Measurements from ENCODE around the gene C14orf132. TPM values are rescaled to one million over a fixed set of nuclear protein-coding genes. Genes with fewer than 3 reads are reported as not detected.

Gene C14orf132
- total RNA-seq, 2 experiments from 2014 or later = 1.6 to 2.3 TPM

- intact Hi-C loops (cut with micrococcal nuclease) = no loop called here
- Mint-ChIP-seq H3K27ac (no peak overlapping the region), H3K36me3 (ENCODE audit: low read depth) (no peaks in the 10 kb centered on the region), H3K4me1 (ENCODE audit: low read depth) (no peaks in the 10 kb centered on the region), H3K9me3 (no peaks in the 10 kb centered on the region), H3K4me3 (no peak overlapping the region), H3K27me3 (peaks cover 3% of the 10 kb centered on the region)
- CTCF ChIA-PET = no interaction called here
- DNase-seq (no peak), ATAC-seq (no peak)
- POLR2A ChIA-PET = no interaction called here
- TF ChIP-seq CTCF (IDR thresholded peaks at IDR 0.05) = no peak
These were observed 14.1 kb downstream of the C14orf132 start for GRCh38 chr14:96053248-96053599.

DNA sequence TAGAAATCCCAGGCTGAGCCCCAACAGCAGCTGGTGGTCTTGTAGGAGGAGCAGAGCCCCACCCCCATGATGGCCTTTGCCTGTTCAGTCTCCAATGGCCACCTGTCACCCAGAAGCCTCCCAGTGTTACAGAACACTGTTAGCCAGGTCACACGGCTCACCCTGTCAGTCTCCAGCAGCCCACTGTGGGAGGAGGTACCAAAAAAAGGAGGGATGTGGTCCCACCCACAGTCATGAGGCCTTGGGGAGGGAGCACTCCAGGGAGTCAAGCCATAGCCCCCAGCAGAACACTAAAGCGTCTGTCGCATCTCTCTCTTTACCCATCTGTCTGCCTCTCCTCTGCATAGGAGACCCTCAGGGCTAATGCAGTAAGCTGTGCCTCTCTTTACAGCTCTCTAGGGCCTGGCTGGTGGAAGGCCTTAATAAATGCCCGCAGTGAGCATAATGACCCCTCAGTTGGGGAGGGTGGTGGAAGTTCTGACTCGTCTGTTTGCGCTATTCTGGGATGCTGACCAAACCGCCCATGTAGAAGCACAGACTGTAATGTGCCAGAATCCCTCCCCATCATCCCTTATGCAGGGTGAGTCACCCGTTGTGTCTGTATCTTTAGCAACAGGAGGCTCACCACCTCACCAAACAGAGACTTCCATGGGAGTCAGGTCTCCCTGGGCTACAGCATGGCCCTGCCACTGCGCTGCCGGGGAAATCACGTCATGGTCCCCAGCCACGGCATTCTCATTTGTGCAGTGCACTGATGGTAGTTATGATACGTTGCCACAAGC lies 14.6 kb downstream of the C14orf132 start:
- Mint-ChIP-seq H3K36me3 (ENCODE audit: low read depth) (no peaks in the 10 kb centered on the region), H3K9me3 (no peaks in the 10 kb centered on the region), H3K27ac (no peak overlapping the region), H3K27me3 (peaks cover 3% of the 10 kb centered on the region), H3K4me1 (ENCODE audit: low read depth) (no peaks in the 10 kb centered on the region), H3K4me3 (no peak overlapping the region)
- DNase-seq (no peak), ATAC-seq (no peak)
- intact Hi-C loops (cut with micrococcal nuclease) = no loop called here
- CTCF ChIA-PET = no interaction called here
- no peak for TF ChIP-seq CTCF (IDR thresholded peaks at IDR 0.05)
- POLR2A ChIA-PET = no interaction called here

DNA sequence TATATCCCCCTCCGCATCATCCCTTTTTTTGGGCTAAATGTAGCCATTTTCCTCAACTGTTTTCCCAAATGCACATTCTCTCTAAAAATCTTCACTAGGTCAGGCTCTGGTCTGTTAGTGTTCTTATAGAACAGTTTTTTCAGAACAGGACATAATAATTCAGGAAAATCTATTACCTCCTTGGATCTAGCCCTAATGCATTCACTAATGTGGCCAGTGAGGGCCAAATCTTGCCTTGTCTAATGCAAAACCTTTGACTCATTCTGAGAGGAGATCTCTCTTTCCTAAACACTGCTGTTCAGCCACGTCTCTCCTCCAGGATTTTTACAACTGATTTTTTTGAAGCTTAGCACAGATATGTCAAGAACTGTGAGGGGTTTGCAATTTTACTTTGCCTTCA lies 15.5 kb downstream of the C14orf132 start:
- POLR2A ChIA-PET = interaction anchor here (0.7 kb wide), 1 partner anchor 54 kb away, joined by 3 read pairs; no protein-coding TSS in a partner anchor
- Mint-ChIP-seq H3K27ac (no peak overlapping the region), H3K4me1 (ENCODE audit: low read depth) (no peaks in the 10 kb centered on the region), H3K4me3 (no peak overlapping the region), H3K27me3 (peaks cover 3% of the 10 kb centered on the region), H3K36me3 (ENCODE audit: low read depth) (no peaks in the 10 kb centered on the region), H3K9me3 (no peaks in the 10 kb centered on the region)
- TF ChIP-seq CTCF (IDR thresholded peaks at IDR 0.05) = no peak
- CTCF ChIA-PET = interaction anchor here (0.8 kb wide), 1 partner anchor 9 kb away, joined by 3 read pairs; no protein-coding TSS in a partner anchor
- ATAC-seq (no peak), DNase-seq (no peak)
- intact Hi-C loops (cut with micrococcal nuclease) = no loop called here

DNA sequence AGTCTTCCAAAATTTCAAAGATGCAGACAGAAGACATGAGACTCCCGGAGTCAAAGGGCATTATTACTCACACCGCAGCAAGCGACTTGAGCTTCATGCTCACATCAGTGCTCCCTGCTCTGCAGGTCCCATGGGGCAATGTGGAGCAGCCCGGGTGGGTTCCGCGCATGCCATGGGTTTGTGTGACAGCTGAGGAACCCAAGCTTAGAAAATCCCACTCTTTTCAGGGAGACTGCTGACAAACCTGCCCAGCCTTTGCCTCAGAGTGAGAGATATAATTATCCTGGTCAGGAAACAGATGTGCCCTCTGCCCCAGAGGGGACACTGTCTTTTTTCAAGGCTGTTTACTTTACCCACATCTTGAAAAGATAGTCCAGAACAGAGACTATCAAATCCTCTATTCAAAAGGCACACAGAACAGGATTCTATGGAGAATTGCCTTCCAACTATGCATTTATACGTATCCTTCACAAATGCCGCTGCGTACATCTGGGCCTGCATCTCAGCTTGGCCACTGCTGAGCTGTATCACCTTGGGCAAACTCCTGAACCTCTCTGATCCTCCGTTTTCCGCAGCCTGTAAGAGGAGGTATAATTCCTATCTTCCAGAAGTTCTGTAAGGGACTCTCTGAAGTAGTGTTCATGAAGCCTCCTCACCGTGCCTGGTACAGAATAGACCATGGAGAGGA lies 16.0 kb downstream of the C14orf132 start:
- Mint-ChIP-seq H3K4me1 (ENCODE audit: low read depth) (no peaks in the 10 kb centered on the region), H3K27ac (no peak overlapping the region), H3K4me3 (no peak overlapping the region), H3K9me3 (no peaks in the 10 kb centered on the region), H3K27me3 (peaks cover 3% of the 10 kb centered on the region), H3K36me3 (ENCODE audit: low read depth) (no peaks in the 10 kb centered on the region)
- ChIA-PET POLR2A (interaction anchor here (0.7 kb wide), 1 partner anchor 54 kb away, joined by 3 read pairs; no protein-coding TSS in a partner anchor), CTCF (interaction anchor here (0.8 kb wide), 1 partner anchor 8 kb away, joined by 3 read pairs; no protein-coding TSS in a partner anchor)
- intact Hi-C loops (cut with micrococcal nuclease) = no loop called here
- TF ChIP-seq CTCF (IDR thresholded peaks at IDR 0.05) = no peak
- DNase-seq (no peak), ATAC-seq (no peak)
